ENCODE results near the gene BUD13. TPM values are rescaled to one million over a fixed set of nuclear protein-coding genes. Genes with fewer than 3 reads are reported as not detected.
"Not testable (repeated sequence)": the region's sequence is repeated elsewhere in the genome, so short reads cannot be mapped to it uniquely, and the experiment has no call there.

BUD13 gene
- total RNA-seq, 2 donors from 2014 or later: 17.9 to 19.1 TPM

DNA sequence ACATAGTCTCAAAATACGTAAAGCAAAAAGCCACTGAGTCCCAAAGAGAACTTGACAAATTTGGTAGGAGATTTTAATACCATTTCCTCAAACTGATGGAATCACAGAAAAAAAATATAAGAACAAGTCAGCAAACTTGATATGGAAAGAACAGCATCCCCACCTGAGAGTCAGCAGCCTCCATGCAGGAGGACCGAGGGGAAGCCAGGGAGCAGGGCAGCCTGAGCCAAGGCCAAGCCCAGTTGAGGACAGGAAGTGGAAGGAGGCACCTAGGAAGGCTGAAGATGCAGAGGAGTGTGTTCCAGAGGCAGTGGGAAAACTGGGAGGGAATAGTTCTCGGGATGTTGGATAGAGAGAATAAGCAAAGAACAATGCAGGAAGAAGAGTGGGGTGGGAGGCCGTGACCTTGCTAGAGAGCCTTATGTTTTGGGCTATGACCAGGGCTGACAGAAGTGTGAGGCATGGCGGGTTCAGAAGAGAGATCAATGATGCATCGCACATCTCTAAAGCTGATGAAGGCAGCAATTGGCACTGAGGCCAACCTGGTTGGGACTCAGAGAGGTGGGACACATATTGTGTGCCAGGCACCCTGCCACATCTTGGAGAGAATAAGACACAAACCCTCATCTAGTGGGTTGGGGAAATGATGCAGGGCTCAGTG, 34.9 kb upstream of the BUD13 start:
- H3K4me3 ChIP-seq: no peak overlapping the region
- TF ChIP-seq, protein P1, sequence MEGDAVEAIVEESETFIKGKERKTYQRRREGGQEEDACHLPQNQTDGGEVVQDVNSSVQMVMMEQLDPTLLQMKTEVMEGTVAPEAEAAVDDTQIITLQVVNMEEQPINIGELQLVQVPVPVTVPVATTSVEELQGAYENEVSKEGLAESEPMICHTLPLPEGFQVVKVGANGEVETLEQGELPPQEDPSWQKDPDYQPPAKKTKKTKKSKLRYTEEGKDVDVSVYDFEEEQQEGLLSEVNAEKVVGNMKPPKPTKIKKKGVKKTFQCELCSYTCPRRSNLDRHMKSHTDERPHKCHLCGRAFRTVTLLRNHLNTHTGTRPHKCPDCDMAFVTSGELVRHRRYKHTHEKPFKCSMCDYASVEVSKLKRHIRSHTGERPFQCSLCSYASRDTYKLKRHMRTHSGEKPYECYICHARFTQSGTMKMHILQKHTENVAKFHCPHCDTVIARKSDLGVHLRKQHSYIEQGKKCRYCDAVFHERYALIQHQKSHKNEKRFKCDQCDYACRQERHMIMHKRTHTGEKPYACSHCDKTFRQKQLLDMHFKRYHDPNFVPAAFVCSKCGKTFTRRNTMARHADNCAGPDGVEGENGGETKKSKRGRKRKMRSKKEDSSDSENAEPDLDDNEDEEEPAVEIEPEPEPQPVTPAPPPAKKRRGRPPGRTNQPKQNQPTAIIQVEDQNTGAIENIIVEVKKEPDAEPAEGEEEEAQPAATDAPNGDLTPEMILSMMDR (IDR thresholded peaks at IDR 0.05): no peak
- no peak overlapping the region for H3K27ac ChIP-seq
- no peaks in the 10 kb centered on the region for H3K27me3 ChIP-seq
- H3K9ac ChIP-seq (ENCODE audit: low read depth in 2 of 2, low read length in 2 of 2): no peak overlapping the region
- no peaks in the 10 kb centered on the region for H3K9me3 ChIP-seq
- H3K36me3 ChIP-seq: no peaks in the 10 kb centered on the region
- intact Hi-C loops (cut with DNase I): no loop called here
- no peak for DNase-seq
- H3K4me1 ChIP-seq: no peaks in the 10 kb centered on the region

DNA sequence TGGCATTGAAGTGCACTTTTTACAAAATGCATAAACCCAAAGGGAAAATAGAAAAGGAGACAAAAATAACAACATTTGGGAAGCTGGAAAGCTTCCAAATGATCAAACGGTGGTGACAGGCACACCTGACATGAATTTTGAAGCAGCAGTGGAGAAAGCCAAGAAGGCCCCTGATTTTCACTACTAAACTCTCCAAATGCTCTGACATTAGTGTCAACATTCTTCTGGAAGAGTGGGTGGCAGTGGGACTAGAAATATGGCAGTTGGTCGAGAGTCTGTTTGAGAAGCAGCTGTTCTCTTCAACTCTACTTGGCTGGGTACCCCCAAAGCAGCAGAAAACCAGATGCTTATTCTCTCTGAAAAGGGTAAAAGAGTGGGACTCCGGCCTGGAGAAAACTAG, 31.2 kb upstream of the BUD13 start:
- Histone ChIP-seq H3K27me3 (no peaks in the 10 kb centered on the region), H3K4me3 (no peak overlapping the region), H3K4me1 (no peaks in the 10 kb centered on the region), H3K9me3 (no peaks in the 10 kb centered on the region), H3K36me3 (no peaks in the 10 kb centered on the region), H3K9ac (ENCODE audit: low read depth in 2 of 2, low read length in 2 of 2) (no peak overlapping the region), H3K27ac (no peak overlapping the region)
- DNase-seq: no peak
- TF ChIP-seq, protein P1 (IDR thresholded peaks at IDR 0.05): no peak
- intact Hi-C loops (cut with DNase I): no loop called here

DNA sequence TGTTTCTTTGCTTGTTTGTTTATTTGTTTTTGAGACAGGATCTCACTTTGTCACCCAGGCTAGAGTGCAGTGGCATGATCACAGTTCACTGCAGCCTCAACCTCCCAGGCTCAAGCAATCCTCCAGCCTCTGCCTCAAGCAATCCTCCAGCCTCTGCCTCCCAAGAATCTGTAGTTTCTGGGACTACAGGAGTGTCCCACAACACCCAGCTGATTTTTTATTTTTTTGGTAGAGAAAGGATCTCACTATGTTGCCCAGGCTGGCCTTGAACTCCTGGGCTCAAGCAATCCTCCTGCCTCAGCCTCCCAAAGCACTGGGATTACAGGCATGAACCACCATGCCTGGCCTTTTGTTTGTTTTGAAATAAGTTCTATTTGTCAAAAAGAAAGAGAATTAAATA, 28.9 kb upstream of the BUD13 start:
- H3K4me1 ChIP-seq; intact Hi-C loops (cut with DNase I); H3K9ac ChIP-seq (ENCODE audit: low read depth in 2 of 2, low read length in 2 of 2); H3K4me3 ChIP-seq; H3K9me3 ChIP-seq; DNase-seq; H3K36me3 ChIP-seq; H3K27ac ChIP-seq; H3K27me3 ChIP-seq: not testable (repeated sequence)

DNA sequence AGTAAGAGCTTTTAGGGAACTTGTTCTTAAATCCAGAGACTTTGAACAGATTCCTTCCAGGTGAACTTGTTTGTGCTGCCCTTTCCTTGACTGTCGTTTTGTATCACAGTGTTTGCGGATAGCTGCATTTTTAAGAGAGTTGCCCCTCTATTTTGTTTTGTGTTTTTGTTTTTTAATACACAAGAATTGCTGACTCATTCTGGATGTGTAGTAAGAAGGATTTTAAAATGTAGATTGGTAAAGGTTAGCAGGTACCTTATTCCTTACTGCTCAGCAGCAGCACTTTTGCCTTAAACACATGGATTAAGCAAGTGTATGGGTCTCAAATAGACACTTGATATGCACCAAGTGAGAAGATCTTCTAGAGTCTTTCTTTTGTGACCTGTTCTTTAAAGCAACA, 27.8 kb upstream of the BUD13 start:
- intact Hi-C loops (cut with DNase I): no loop called here
- TF ChIP-seq, protein P1 (IDR thresholded peaks at IDR 0.05): no peak
- no peak overlapping the region for H3K27ac ChIP-seq
- H3K4me1 ChIP-seq: no peaks in the 10 kb centered on the region
- no peak overlapping the region for H3K9ac ChIP-seq (ENCODE audit: low read depth in 2 of 2, low read length in 2 of 2)
- H3K27me3 ChIP-seq: no peaks in the 10 kb centered on the region
- no peaks in the 10 kb centered on the region for H3K9me3 ChIP-seq
- no peak for DNase-seq
- no peaks in the 10 kb centered on the region for H3K36me3 ChIP-seq
- no peak overlapping the region for H3K4me3 ChIP-seq

DNA sequence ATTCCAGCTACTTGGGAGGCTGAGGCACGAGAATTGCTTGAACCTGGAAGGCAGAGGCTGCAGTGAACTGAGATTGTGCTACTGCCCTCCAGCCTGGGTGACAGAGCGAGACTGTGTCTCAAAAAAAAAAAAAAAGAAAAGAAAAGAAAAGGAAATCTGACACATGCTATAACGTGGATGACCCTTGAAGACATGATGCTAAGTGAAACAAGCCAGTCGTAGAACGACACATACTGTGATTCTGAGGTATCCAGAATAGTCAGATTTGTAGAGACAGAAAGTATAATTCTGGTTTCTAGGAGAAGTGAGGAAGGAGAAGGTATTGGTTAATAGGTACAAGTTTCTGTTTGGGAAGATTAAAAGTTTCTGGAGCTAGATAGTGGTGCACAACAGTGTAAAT, 25.6 kb upstream of the BUD13 start:
- H3K9me3 ChIP-seq: no peaks in the 10 kb centered on the region
- intact Hi-C loops (cut with DNase I): no loop called here
- DNase-seq: no peak
- H3K27me3 ChIP-seq: no peaks in the 10 kb centered on the region
- H3K36me3 ChIP-seq: no peaks in the 10 kb centered on the region
- no peak overlapping the region for H3K4me3 ChIP-seq
- TF ChIP-seq, protein P1 (IDR thresholded peaks at IDR 0.05): no peak
- H3K4me1 ChIP-seq: no peaks in the 10 kb centered on the region
- H3K9ac ChIP-seq (ENCODE audit: low read depth in 2 of 2, low read length in 2 of 2): no peak overlapping the region
- H3K27ac ChIP-seq: no peak overlapping the region

DNA sequence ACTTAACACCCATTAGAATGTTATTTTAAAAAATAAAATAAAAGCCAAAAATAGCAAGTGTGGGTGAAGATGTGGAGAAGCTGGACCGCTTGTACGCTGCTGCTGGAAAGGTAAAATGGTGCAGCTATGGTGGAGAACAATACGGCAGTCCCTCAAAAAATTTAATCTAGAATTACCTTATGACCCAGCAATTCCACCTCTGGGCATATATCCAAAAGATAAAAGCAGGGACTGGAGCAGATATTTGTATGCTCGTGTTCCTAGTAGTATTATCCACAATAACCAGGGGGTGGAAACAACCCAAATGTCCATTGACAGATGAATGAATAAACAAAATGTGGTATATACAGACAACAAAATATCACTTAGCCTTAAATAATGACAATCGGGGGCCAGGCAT, 25.0 kb upstream of the BUD13 start:
- intact Hi-C loops (cut with DNase I): no loop called here
- H3K27ac ChIP-seq: no peak overlapping the region
- H3K9me3 ChIP-seq: no peaks in the 10 kb centered on the region
- no peak for DNase-seq
- H3K27me3 ChIP-seq: no peaks in the 10 kb centered on the region
- TF ChIP-seq, protein P1 (IDR thresholded peaks at IDR 0.05): no peak
- no peak overlapping the region for H3K4me3 ChIP-seq
- H3K36me3 ChIP-seq: no peaks in the 10 kb centered on the region
- H3K9ac ChIP-seq (ENCODE audit: low read depth in 2 of 2, low read length in 2 of 2): no peak overlapping the region
- H3K4me1 ChIP-seq: no peaks in the 10 kb centered on the region
